H1 (cell line): Measurements from ENCODE around the gene NXPH4.

Experiments
- CHD2 ChIP-seq: IDR thresholded peaks from 2 replicates; pipeline ENCODE4 v1.6.1; 2012; ENCODE audit warnings: low read length, improper control_type of control experiment
- EZH2 ChIP-seq: fragments of 200-600 bp; sonication (generic); IDR thresholded peaks from 2 replicates; pipeline ENCODE4 v1.7.1; 2012; ENCODE audit warnings: low read depth, mild to moderate bottlenecking, moderate library complexity, low read length, inconsistent platforms; ENCODE audit not compliant: severe bottlenecking
- FOSL1 ChIP-seq: IDR thresholded peaks from 2 replicates; pipeline ENCODE4 v1.6.1; 2011; ENCODE audit warnings: mild to moderate bottlenecking, low read depth, low read length, moderate library complexity; ENCODE audit not compliant: insufficient read depth
- POLR2A ChIP-seq, 2 experiments: IDR thresholded peaks; 1 replicate in 1 of 2; 2 replicates in 1 of 2; pipeline ENCODE4 v1.6.1; 2011; ENCODE audit warnings: low read depth in 2 of 2, low read length in 2 of 2, mild to moderate bottlenecking in 2 of 2; ENCODE audit errors: control extremely low read depth in 1 of 2
- RFX5 ChIP-seq: IDR thresholded peaks from 2 replicates; pipeline ENCODE4 v1.6.1; 2011; ENCODE audit warnings: low read depth, low read length, improper control_type of control experiment, borderline replicate concordance
- SAP30 ChIP-seq: fragments of 300-600 bp; sonication (generic); IDR thresholded peaks from 2 replicates; pipeline ENCODE4 v1.7.1; 2012; ENCODE audit warnings: low read length, moderate library complexity, mild to moderate bottlenecking, inconsistent platforms; ENCODE audit not compliant: insufficient read depth, insufficient replicate concordance
- TF ChIP-seq, protein P1 (sequence below), 3 experiments: IDR thresholded peaks; 1 replicate in 2 of 3; 2 replicates in 1 of 3; pipeline versions ENCODE4 v1.5.1 to v1.6.1; 2011; ENCODE audit warnings: low read length in 3 of 3, mild to moderate bottlenecking in 3 of 3, inconsistent platforms in 2 of 3, low read depth in 1 of 3, moderate library complexity in 1 of 3; ENCODE audit not compliant: insufficient read depth in 1 of 3; ENCODE audit errors: control extremely low read depth in 1 of 3

DNA sequence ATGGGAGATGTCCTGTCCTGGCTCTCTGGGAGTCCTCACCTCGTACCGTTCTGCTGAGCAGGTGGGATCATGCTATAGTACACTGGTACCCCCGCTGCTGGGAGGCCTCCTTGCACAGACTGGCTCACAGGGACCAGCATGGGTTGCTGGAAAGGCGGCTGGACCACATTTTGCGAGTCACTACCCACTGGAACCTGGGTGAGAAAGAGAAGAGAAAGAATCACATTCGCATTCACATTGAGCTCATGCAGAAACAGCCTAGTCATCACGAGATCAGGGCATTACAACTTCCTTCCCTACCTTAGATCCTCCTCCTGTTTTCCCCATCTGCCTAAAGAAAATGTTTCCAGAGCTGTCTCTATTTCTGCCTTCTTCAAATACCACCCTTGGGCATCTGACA, 51.7 kb downstream of the NXPH4 start:
- TF ChIP-seq POLR2A (IDR thresholded peaks at IDR 0.05; ENCODE audit: control extremely low read depth in 1 of 2, low read depth in 2 of 2, low read length in 2 of 2) (no peak), SAP30 (no peak), FOSL1 (no peak), CHD2 (no peak), RFX5 (no peak), EZH2 (no peak)
- TF ChIP-seq, protein P1, sequence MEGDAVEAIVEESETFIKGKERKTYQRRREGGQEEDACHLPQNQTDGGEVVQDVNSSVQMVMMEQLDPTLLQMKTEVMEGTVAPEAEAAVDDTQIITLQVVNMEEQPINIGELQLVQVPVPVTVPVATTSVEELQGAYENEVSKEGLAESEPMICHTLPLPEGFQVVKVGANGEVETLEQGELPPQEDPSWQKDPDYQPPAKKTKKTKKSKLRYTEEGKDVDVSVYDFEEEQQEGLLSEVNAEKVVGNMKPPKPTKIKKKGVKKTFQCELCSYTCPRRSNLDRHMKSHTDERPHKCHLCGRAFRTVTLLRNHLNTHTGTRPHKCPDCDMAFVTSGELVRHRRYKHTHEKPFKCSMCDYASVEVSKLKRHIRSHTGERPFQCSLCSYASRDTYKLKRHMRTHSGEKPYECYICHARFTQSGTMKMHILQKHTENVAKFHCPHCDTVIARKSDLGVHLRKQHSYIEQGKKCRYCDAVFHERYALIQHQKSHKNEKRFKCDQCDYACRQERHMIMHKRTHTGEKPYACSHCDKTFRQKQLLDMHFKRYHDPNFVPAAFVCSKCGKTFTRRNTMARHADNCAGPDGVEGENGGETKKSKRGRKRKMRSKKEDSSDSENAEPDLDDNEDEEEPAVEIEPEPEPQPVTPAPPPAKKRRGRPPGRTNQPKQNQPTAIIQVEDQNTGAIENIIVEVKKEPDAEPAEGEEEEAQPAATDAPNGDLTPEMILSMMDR (IDR thresholded peaks at IDR 0.05; ENCODE audit: control extremely low read depth in 1 of 3, insufficient read depth in 1 of 3, low read depth in 1 of 3, low read length in 3 of 3) = no peak
